ENCODE results near the gene PCDHGA12. TPM values are rescaled to one million over a fixed set of nuclear protein-coding genes. Genes with fewer than 3 reads are reported as not detected.
"Not testable (repeated sequence)": the region's sequence is repeated elsewhere in the genome, so short reads cannot be mapped to it uniquely, and the experiment has no call there.

Gene PCDHGA12
- 1 to 10 TPM; 2.3 to 4.3 (median 3.4) TPM for polyA plus RNA-seq (ENCODE audit: insufficient read depth in 1 of 5, insufficient read length in 5 of 5, low replicate concordance in 1 of 5)
- long read RNA-seq, donor 1, full-length matches to known transcripts = 2 of 2 reads
- long read RNA-seq, donor 1, partial matches to known transcripts = 0 of 2 reads
- long read RNA-seq, donor 1, other reads (novel, unspliced or antisense) = 0 of 2 reads
- long read RNA-seq, donor 2, full-length matches to known transcripts = 1 of 1 reads
- long read RNA-seq, donor 2, partial matches to known transcripts = 0 of 1 reads
- long read RNA-seq, donor 2, other reads (novel, unspliced or antisense) = 0 of 1 reads
- long read RNA-seq, donor 3, partial matches to known transcripts = 0 of 1 reads
- long read RNA-seq, donor 3, other reads (novel, unspliced or antisense) = 0 of 1 reads
- long read RNA-seq, donor 4, full-length matches to known transcripts = 2 of 2 reads
- long read RNA-seq, donor 4, partial matches to known transcripts = 0 of 2 reads
- long read RNA-seq, donor 4, other reads (novel, unspliced or antisense) = 0 of 2 reads
- long read RNA-seq, donor 5, full-length matches to known transcripts = 4 of 4 reads
- long read RNA-seq, donor 5, partial matches to known transcripts = 0 of 4 reads
- long read RNA-seq, donor 5, other reads (novel, unspliced or antisense) = 0 of 4 reads
- long read RNA-seq, donor 6, full-length matches to known transcripts = 1 of 1 reads
- long read RNA-seq, donor 6, partial matches to known transcripts = 0 of 1 reads
- long read RNA-seq, donor 6, other reads (novel, unspliced or antisense) = 0 of 1 reads
- long read RNA-seq, donor 7, full-length matches to known transcripts = 2 of 2 reads
- long read RNA-seq, donor 7, partial matches to known transcripts = 0 of 2 reads
- long read RNA-seq, donor 7, other reads (novel, unspliced or antisense) = 0 of 2 reads
- long read RNA-seq, donor 8, full-length matches to known transcripts = 2 of 2 reads
- long read RNA-seq, donor 8, partial matches to known transcripts = 0 of 2 reads
- long read RNA-seq, donor 8, other reads (novel, unspliced or antisense) = 0 of 2 reads

DNA sequence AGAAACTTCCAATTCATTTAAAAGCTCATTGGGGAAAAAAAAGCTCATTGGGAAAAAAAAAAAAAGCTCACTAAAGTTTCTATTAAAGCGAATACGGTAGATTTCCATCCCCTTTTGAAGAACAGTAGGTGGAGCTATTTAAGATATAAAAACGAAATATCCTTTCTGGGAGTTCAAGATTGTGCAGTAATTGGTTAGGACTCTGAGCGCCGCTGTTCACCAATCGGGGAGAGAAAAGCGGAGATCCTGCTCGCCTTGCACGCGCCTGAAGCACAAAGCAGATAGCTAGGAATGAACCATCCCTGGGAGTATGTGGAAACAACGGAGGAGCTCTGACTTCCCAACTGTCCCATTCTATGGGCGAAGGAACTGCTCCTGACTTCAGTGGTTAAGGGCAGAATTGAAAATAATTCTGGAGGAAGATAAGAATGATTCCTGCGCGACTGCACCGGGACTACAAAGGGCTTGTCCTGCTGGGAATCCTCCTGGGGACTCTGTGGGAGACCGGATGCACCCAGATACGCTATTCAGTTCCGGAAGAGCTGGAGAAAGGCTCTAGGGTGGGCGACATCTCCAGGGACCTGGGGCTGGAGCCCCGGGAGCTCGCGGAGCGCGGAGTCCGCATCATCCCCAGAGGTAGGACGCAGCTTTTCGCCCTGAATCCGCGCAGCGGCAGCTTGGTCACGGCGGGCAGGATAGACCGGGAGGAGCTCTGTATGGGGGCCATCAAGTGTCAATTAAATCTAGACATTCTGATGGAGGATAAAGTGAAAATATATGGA is at the start of gene PCDHGA12:
Gene PCDHGA12, plus strand, starts transcription at position 176 of the 782 bp plus-strand sequence. Its CDS starts 253 bp downstream, at position 429.
- DNase-seq = no peak

DNA sequence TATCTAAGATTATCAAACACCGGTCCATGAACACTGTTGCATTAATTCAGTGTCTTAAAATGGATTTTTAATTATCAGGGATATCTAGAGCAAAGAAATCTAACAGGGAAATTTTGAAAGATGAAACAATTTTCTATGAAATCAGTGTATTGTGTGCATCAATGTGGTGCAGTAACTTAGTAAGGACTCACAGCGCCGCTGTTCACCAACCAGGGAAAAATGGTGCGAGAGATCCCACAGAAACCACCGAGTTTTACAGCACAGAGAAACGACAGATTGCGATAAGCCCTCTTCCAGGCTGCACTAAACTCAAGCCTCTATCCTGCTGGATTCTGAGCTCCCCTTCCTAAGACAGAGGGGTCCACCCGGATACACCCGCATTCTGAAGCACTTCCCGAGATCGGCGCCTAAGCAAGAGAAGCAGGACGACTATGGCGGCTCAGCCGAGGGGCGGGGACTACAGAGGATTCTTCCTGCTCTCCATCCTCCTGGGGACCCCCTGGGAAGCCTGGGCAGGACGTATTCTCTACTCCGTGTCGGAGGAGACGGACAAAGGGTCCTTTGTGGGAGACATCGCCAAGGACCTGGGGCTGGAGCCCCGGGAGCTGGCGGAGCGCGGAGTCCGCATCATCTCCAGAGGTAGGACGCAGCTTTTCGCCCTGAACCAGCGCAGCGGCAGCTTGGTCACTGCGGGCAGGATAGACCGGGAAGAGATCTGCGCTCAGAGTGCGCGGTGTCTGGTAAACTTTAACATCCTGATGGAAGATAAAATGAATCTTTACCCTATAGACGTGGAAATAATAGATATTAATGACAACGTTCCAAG is 47.6 kb upstream of the PCDHGA12 start, which contains the start of gene PCDHGA7:
Gene PCDHGA7, plus strand, starts transcription at position 274 of the 826 bp plus-strand sequence. Its CDS starts 158 bp downstream, at position 432.
- no peak for DNase-seq

DNA sequence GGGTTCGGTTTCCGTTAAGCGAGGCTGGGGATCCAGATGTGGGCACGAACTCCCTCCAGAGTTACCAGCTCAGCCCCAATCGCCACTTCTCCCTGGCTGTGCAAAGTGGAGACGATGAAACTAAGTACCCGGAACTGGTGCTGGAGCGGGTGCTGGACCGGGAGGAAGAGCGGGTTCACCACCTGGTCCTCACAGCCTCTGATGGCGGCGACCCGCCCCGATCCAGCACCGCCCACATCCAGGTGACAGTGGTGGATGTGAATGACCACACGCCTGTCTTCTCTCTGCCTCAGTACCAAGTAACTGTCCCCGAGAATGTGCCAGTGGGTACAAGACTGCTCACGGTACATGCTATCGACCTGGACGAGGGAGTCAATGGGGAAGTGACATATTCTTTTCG is 47.0 kb upstream of the PCDHGA12 start:
- no peak for DNase-seq

DNA sequence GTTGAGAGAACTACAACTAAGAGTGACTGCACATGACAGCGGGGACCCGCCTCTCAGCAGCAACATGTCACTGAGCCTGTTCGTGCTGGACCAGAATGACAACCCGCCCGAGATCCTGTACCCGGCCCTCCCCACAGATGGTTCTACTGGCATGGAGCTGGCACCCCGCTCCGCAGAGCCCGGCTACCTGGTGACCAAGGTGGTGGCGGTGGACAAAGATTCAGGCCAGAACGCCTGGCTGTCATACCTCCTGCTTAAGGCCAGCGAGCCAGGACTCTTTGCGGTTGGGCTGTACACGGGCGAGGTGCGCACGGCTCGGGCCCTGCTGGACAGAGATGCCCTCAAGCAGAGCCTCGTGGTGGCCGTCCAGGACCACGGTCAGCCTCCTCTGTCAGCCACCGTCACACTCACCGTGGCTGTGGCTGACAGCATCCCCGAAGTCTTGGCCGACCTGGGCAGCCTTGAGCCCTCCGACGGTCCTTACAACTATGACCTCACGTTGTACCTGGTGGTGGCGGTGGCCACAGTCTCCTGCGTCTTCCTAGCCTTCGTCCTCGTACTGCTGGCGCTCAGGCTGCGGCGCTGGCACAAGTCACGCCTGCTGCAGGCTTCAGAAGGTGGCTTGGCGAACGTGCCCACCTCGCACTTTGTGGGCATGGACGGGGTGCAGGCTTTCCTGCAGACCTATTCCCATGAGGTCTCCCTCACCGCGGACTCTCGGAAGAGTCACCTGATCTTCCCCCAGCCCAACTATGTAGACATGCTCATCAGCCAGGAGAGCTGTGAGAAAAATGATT is 45.6 kb upstream of the PCDHGA12 start:
- no peak for DNase-seq

DNA sequence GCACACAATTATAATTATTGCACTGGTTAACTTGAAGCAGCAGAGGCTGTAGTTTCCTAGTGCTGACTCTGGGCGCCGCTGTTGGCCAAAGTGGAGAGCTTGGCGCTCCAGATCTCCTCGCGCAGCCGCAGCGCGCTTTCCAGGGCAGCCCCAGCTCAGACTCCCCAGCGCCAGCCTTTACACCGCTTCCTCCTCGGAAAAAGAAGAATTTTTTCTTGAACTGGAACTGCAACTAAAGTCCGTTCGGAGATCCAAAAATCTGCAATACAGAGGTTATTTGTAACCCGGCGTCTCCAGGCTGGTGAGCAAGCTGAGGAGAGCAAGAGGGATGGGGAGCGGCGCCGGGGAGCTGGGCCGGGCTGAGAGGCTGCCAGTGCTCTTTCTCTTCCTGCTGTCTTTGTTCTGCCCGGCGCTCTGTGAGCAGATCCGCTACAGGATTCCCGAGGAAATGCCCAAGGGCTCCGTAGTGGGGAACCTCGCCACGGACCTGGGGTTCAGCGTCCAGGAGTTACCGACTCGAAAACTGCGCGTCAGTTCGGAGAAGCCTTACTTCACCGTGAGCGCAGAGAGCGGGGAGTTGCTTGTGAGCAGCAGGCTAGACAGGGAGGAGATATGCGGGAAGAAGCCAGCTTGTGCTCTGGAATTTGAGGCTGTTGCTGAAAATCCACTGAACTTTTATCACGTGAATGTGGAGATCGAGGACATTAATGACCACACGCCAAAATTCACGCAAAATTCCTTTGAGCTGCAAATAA is 42.6 kb upstream of the PCDHGA12 start, which contains the start of gene PCDHGB4:
Gene PCDHGB4, plus strand, starts transcription at position 142 of the 755 bp plus-strand sequence. Its CDS starts 187 bp downstream, at position 329.
- not testable (repeated sequence) for DNase-seq

DNA sequence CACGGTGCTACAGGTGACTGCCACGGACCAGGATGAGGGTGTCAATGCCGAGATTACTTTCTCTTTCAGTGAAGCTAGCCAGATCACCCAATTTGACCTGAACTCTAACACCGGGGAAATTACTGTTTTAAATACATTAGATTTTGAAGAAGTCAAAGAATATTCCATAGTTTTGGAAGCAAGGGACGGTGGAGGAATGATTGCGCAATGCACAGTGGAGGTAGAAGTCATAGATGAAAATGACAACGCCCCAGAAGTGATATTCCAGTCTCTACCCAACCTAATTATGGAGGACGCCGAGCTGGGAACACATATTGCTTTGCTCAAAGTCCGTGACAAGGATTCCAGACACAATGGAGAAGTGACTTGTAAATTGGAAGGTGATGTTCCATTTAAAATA is 41.6 kb upstream of the PCDHGA12 start:
- DNase-seq = no peak

DNA sequence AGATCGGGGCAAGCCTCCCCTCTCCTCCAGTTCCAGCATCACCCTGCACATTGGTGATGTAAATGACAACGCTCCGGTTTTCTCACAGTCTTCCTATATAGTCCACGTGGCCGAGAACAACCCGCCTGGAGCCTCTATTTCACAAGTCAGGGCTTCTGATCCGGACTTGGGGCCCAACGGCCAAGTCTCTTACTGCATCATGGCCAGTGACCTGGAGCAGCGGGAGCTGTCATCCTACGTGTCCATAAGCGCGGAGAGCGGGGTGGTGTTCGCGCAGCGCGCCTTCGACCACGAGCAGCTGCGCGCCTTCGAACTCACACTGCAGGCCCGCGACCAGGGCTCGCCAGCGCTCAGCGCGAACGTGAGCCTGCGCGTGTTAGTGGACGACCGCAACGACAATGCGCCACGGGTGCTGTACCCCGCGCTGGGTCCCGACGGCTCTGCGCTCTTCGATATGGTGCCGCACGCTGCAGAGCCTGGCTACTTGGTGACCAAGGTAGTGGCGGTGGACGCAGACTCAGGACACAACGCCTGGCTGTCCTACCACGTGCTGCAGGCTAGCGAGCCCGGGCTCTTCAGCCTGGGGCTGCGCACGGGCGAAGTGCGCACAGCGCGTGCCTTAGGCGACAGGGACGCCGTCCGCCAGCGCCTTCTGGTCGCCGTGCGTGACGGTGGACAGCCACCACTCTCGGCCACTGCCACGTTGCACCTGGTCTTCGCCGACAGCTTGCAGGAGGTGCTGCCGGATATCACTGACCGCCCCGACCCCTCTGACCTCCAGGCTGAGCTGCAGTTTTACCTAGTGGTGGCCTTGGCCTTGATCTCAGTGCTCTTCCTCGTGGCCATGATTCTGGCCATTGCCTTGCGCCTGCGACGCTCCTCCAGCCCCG is 40.9 kb upstream of the PCDHGA12 start:
- DNase-seq = no peak

DNA sequence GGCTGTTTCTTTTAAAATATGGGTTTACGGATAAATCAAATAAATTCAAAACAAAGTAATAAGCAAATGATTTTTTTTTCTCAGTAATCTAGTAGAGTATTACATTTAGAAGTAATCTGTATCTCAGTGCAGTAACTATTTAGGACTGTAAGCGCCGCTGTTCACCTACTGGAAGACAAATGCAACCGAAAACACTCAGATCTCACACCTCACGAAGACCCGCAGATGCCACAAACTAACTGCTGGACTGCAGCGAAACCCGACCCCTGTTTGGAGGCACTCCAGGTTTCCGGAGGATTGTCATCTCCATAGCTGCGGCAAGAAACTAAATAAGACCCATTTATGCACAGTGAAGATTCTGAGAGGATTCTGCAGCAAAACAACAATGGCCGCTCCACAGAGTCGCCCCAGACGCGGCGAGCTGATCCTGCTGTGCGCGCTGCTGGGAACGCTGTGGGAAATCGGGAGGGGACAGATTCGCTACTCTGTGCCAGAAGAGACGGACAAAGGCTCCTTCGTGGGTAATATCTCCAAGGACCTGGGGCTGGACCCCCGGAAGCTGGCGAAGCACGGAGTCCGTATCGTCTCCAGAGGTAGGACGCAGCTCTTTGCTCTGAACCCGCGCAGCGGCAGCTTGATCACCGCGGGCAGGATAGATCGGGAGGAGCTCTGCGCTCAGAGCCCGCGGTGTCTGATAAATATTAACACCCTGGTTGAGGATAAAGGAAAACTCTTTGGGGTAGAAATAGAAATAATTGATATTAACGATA is 37.7 kb upstream of the PCDHGA12 start, which contains the start of gene PCDHGA8:
Gene PCDHGA8, plus strand, starts transcription at position 205 of the 770 bp plus-strand sequence. Its CDS starts 181 bp downstream, at position 386.
- DNase-seq = no peak

DNA sequence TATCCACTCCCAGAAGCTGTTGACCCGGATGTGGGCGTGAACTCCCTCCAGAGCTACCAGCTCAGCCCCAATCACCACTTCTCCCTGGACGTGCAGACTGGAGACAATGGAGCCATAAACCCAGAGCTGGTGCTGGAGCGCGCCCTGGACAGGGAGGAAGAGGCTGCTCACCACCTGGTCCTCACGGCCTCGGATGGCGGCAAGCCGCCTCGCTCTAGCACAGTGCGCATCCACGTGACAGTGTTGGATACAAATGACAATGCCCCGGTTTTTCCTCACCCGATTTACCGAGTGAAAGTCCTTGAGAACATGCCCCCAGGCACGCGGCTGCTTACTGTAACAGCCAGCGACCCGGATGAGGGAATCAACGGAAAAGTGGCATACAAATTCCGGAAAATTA is 37.0 kb upstream of the PCDHGA12 start:
- no peak for DNase-seq

DNA sequence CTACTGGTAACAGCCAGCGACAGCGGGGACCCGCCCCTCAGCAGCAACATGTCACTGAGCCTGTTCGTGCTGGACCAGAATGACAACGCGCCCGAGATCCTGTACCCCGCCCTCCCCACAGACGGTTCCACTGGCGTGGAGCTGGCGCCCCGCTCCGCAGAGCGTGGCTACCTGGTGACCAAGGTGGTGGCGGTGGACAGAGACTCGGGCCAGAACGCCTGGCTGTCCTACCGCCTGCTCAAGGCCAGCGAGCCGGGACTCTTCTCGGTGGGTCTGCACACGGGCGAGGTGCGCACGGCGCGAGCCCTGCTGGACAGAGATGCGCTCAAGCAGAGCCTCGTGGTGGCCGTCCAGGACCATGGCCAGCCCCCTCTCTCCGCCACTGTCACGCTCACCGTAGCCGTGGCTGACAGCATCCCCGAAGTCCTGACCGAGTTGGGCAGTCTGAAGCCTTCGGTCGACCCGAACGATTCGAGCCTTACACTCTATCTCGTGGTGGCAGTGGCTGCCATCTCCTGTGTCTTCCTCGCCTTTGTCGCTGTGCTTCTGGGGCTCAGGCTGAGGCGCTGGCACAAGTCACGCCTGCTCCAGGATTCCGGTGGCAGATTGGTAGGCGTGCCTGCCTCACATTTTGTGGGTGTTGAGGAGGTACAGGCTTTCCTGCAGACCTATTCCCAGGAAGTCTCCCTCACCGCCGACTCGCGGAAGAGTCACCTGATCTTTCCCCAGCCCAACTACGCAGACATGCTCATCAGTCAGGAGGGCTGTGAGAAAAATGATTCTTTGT is 35.7 kb upstream of the PCDHGA12 start:
- not testable (repeated sequence) for DNase-seq

DNA sequence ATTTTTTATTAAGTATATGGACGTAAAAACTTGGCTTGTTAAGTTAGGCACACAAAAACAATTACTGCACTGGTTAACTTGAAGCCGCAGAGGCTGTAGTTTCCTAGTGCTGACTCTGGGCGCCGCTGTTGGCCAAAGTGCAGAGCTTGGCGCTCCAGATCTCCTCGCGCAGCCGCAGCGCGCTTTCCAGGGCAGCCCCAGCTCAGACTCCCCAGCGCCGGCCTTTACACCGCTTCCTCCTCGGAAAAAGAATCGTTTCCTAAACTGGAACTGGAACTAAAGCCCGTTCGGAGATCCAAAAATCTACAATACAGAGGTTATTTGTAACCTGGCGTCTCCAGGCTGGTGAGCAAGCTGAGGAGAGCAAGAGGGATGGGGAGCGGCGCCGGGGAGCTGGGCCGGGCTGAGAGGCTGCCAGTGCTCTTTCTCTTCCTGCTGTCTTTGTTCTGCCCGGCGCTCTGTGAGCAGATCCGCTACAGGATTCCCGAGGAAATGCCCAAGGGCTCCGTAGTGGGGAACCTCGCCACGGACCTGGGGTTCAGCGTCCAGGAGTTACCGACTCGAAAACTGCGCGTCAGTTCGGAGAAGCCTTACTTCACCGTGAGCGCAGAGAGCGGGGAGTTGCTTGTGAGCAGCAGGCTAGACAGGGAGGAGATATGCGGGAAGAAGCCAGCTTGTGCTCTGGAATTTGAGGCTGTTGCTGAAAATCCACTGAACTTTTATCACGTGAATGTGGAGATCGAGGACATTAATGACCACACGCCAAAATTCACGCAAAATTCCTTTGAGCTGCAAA is 32.4 kb upstream of the PCDHGA12 start, which contains the start of gene PCDHGB5:
Gene PCDHGB5, plus strand, starts transcription at position 192 of the 796 bp plus-strand sequence. Its CDS starts 181 bp downstream, at position 373.
- not testable (repeated sequence) for DNase-seq

DNA sequence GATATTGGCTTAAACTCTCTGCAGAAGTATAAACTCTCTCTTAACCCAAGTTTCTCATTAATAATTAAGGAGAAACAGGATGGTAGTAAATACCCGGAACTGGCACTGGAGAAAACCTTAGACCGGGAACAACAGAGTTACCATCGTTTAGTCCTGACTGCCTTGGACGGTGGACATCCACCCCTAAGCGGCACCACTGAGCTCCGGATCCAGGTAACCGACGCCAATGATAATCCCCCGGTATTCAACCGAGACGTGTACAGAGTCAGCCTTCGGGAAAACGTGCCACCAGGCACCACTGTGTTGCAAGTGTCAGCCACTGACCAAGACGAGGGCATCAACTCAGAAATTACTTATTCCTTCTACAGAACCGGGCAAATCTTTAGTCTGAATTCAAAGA is 31.7 kb upstream of the PCDHGA12 start:
- no peak for DNase-seq

DNA sequence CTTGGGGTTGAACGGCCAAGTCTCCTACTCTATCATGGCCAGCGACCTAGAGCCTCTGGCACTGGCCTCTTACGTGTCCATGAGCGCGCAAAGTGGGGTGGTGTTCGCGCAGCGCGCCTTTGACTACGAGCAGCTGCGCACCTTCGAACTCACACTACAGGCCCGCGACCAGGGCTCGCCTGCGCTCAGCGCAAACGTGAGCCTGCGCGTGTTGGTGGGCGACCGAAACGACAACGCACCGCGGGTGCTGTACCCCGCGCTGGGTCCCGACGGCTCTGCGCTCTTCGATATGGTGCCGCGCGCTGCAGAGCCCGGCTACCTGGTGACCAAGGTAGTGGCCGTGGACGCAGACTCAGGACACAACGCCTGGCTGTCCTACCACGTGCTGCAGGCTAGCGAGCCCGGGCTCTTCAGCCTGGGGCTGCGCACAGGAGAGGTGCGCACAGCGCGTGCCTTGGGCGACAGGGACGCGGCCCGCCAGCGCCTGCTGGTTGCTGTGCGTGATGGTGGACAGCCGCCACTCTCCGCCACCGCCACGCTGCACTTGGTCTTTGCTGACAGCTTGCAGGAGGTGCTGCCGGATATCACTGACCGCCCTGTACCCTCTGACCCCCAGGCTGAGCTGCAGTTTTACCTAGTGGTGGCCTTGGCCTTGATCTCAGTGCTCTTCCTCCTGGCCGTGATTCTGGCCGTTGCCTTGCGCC is 30.6 kb upstream of the PCDHGA12 start:
- no peak for DNase-seq
